ENCODE results near the gene ABCF2.
A peak's percentile ranks its signal among the peaks of the same experiment; 100 is the strongest.

ABCF2 gene

GRCh38 chr7:151226875-151227782 lies at the start of gene ABCF2:
TSS of gene ABCF2 (minus strand) at chr7:151227205. CDS start at chr7:151226458, 747 bp downstream.
- peak; percentile 99 for DNase-seq (ENCODE audit: low spot score)
- no peak for TF ChIP-seq CTCF (IDR thresholded peaks at IDR 0.05; ENCODE audit: borderline replicate concordance, control extremely low read depth, extremely low read depth, insufficient read depth, missing control alignments)
- in situ Hi-C loops (cut with MboI; ENCODE audit: low sequenced_read_pairs, unreplicated experiment) = no loop called here

- in situ Hi-C loops (cut with MboI; ENCODE audit: low sequenced_read_pairs, unreplicated experiment) = no loop called here
- TF ChIP-seq CTCF (IDR thresholded peaks at IDR 0.05; ENCODE audit: borderline replicate concordance, control extremely low read depth, extremely low read depth, insufficient read depth, missing control alignments) = no peak
- DNase-seq (ENCODE audit: low spot score) = no peak
These were observed 49.0 kb upstream of the ABCF2 start for GRCh38 chr7:151275813-151276577.

- in situ Hi-C loops (cut with MboI; ENCODE audit: low sequenced_read_pairs, unreplicated experiment) = no loop called here
- no peak for TF ChIP-seq CTCF (IDR thresholded peaks at IDR 0.05; ENCODE audit: borderline replicate concordance, control extremely low read depth, extremely low read depth, insufficient read depth, missing control alignments)
- DNase-seq (ENCODE audit: low spot score) = no peak
These were observed 48.2 kb upstream of the ABCF2 start for GRCh38 chr7:151274936-151275812.

GRCh38 chr7:151274396-151274795 lies 47.4 kb upstream of the ABCF2 start:
- DNase-seq (ENCODE audit: low spot score) = no peak

GRCh38 chr7:151273651-151274390 lies 46.8 kb upstream of the ABCF2 start:
- DNase-seq (ENCODE audit: low spot score) = no peak
- no peak for TF ChIP-seq CTCF (IDR thresholded peaks at IDR 0.05; ENCODE audit: borderline replicate concordance, control extremely low read depth, extremely low read depth, insufficient read depth, missing control alignments)
- in situ Hi-C loops (cut with MboI; ENCODE audit: low sequenced_read_pairs, unreplicated experiment) = no loop called here

More at GRCh38 chr7:151274396-151274795, 47.4 kb upstream of the ABCF2 start:
- no peak for TF ChIP-seq CTCF (IDR thresholded peaks at IDR 0.05; ENCODE audit: borderline replicate concordance, control extremely low read depth, extremely low read depth, insufficient read depth, missing control alignments)
- in situ Hi-C loops (cut with MboI; ENCODE audit: low sequenced_read_pairs, unreplicated experiment) = no loop called here
